ENCODE measurements around the gene CELF1.

CELF1 gene

DNA sequence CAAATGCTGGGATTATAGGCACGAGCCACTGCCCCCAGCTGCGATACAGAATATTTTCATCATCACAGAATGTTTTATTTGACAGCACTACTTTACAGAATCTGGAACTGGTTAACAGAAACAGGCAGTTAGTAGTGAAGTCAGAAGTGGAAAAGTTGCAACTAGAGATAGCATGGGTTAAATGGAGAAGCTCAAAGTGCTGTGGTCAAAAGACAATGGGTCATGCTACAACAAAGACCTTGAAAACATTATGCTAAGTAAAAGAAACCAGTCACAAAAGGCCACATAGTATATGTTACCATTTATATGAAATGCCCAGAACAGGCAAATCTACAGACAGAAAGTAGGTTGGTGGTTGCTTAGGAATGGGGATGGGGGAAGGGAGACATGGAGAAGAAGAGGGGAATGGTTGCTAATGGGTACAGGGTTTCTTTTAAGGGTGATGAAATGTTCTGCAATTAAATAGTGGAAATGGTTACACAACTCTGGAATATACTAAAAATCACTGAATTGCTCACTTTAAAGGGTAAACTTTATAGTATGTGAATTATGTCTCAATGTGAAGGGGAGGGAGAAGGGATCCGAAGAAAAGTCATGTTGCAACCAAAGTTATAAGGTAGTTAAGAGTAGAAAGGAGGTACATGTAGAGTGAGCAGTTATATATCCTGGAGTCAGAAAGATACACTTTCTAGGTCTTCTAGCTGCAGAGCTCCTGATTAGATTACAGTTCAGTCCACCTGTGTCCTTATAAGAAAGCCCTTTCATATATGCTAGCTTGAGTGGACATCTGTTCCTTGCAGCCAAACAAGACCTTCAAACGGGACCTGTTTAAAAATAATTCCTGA, 57.7 kb downstream of the CELF1 start:
- Histone ChIP-seq H3K9me3 (replicated peaks; ENCODE audit: low read length) (no peaks in the 10 kb centered on the region), H3K4me3 (ENCODE audit: low read length) (no peak overlapping the region), H3K4me2 (ENCODE audit: low read length) (no peak overlapping the region), H3K4me1 (ENCODE audit: control insufficient read depth, insufficient read depth, low read length) (peaks cover 12% of the 10 kb centered on the region), H3K27me3 (ENCODE audit: control insufficient read depth, insufficient read depth, low read length) (no peaks in the 10 kb centered on the region), H3K9ac (ENCODE audit: low read depth, low read length) (no peak overlapping the region), H3K36me3 (ENCODE audit: insufficient read depth, low read length) (peaks cover 43% of the 10 kb centered on the region)

DNA sequence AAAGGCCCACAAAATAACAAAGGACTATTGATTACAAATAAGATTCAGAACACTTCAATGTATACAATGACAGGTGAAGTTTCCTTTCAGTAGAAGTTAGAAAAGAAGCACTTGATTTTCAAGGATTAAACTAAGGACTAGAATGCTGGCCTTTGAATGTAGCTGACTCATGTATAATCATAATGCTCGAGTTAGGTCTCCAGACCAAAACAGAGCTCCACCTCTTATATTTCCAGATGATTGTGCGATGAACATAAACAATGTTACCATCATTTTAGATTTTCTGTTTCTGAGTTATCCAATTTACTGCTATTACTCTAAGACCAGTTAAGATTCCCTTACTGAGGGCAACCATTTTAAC, 63.6 kb downstream of the CELF1 start:
- Histone ChIP-seq H3K27me3 (ENCODE audit: control insufficient read depth, insufficient read depth, low read length) (no peaks in the 10 kb centered on the region), H3K9me3 (replicated peaks; ENCODE audit: low read length) (no peaks in the 10 kb centered on the region), H3K4me3 (ENCODE audit: low read length) (no peak overlapping the region), H3K9ac (ENCODE audit: low read depth, low read length) (no peak overlapping the region), H3K4me1 (ENCODE audit: control insufficient read depth, insufficient read depth, low read length) (peaks cover 8% of the 10 kb centered on the region), H3K36me3 (ENCODE audit: insufficient read depth, low read length) (peaks cover 54% of the 10 kb centered on the region), H3K4me2 (ENCODE audit: low read length) (no peak overlapping the region)

DNA sequence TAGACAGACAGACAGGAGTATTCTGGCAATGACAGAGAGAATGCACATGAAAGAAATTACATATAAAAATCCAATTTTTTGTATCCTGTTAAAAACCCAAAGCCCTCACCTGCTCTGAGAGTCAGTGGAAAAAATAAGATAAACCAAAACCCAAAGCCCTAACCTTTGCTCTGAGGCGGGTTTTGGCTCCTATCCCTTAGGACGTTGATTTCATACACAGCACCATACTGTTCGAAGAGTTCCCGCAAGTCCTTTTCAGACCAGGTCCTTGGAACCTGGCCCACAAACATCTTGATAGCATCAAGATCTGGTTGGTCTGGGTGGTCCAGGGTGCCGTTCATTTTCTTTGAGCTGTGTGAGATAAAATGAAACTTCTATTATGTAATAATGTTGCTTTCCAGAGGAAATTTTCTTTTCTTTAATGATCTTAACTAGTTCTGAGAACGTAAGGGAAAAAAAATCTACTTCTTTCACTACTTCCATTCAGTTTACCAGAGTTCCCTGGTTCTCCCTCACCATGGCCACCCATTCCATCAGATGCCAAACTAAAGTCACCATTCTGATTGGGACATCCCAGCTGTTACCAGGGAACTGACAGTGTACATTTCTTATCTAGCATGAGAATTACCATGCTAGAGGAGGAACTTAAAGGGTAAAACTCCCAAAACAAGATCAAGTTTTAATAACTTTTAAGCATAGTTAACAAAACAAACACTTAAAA, 64.1 kb downstream of the CELF1 start:
- Histone ChIP-seq H3K4me3 (ENCODE audit: low read length) (no peak overlapping the region), H3K9ac (ENCODE audit: low read depth, low read length) (no peak overlapping the region), H3K36me3 (ENCODE audit: insufficient read depth, low read length) (peaks cover 54% of the 10 kb centered on the region), H3K4me1 (ENCODE audit: control insufficient read depth, insufficient read depth, low read length) (peaks cover 8% of the 10 kb centered on the region), H3K4me2 (ENCODE audit: low read length) (no peak overlapping the region), H3K9me3 (replicated peaks; ENCODE audit: low read length) (no peaks in the 10 kb centered on the region), H3K27me3 (ENCODE audit: control insufficient read depth, insufficient read depth, low read length) (no peaks in the 10 kb centered on the region)

DNA sequence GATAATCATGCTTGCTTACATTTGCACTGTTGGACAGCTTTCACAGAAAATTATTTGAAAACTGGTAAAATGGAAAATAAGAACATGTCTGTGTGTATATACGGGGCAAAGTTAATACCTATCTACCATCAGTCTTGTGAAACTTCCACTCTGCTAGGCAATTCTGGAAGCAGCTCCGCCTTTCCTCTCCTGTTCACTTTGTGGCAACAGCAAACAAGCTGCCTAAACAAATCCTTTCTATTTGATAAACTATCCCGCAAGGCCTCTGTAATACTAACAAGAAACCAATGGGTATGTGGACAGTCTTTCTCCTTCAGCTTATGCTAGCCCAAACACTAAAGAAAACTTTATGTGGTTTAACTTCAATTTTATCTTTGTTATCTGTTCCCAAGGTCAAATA, 64.8 kb downstream of the CELF1 start:
- no peaks in the 10 kb centered on the region for H3K9me3 ChIP-seq (replicated peaks; ENCODE audit: low read length)
- H3K4me3 ChIP-seq (ENCODE audit: low read length): no peak overlapping the region
- peaks cover 8% of the 10 kb centered on the region for H3K4me1 ChIP-seq (ENCODE audit: control insufficient read depth, insufficient read depth, low read length)
- H3K36me3 ChIP-seq (ENCODE audit: insufficient read depth, low read length): peaks cover 58% of the 10 kb centered on the region
- no peaks in the 10 kb centered on the region for H3K27me3 ChIP-seq (ENCODE audit: control insufficient read depth, insufficient read depth, low read length)
- no peak overlapping the region for H3K4me2 ChIP-seq (ENCODE audit: low read length)
- no peak overlapping the region for H3K9ac ChIP-seq (ENCODE audit: low read depth, low read length)

DNA sequence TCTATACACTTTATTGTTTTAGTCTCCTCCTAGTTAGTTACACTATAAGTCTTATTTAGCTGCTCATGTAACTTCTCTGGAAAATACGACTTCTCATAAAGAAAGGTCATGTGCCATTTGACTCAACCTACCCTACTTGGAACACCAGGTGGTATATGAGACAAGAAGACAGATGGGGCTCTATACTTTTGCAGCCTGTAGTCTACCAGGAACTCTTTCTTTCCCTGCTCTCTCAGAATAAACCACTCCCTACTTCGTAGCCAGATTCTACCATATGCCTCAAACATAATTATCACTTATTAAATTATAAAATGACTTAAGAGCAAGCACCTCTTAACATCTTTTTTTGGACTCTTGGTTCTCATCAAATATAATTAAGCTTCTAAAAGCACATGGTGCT, 65.5 kb downstream of the CELF1 start:
- H3K36me3 ChIP-seq (ENCODE audit: insufficient read depth, low read length): peaks cover 62% of the 10 kb centered on the region
- H3K9ac ChIP-seq (ENCODE audit: low read depth, low read length): no peak overlapping the region
- H3K4me1 ChIP-seq (ENCODE audit: control insufficient read depth, insufficient read depth, low read length): peaks cover 8% of the 10 kb centered on the region
- no peaks in the 10 kb centered on the region for H3K27me3 ChIP-seq (ENCODE audit: control insufficient read depth, insufficient read depth, low read length)
- H3K9me3 ChIP-seq (replicated peaks; ENCODE audit: low read length): no peaks in the 10 kb centered on the region
- no peak overlapping the region for H3K4me2 ChIP-seq (ENCODE audit: low read length)
- H3K4me3 ChIP-seq (ENCODE audit: low read length): no peak overlapping the region

DNA sequence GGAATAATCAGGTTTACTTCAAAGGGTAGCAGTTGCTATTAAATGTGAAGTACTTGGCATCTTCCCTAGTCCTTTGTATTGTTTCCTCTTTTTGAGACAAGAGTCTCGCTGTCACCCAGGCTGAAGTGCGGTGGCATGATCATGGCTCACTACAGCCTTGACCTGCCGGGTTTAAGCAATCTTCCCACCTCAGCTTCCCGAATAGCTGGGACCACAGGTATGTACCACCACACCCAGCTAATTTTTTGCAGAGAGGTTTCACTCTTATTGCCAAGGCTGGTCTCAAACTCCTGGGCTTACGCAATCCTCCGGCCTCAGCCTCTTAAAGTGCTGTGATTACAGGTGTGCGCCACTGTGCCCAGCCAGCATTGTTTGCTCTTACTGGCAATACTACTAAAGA, 67.8 kb downstream of the CELF1 start:
- no peaks in the 10 kb centered on the region for H3K9me3 ChIP-seq (replicated peaks; ENCODE audit: low read length)
- no peaks in the 10 kb centered on the region for H3K27me3 ChIP-seq (ENCODE audit: control insufficient read depth, insufficient read depth, low read length)
- peaks cover 75% of the 10 kb centered on the region for H3K36me3 ChIP-seq (ENCODE audit: insufficient read depth, low read length)
- H3K4me3 ChIP-seq (ENCODE audit: low read length): no peak overlapping the region
- H3K4me1 ChIP-seq (ENCODE audit: control insufficient read depth, insufficient read depth, low read length): peaks cover 8% of the 10 kb centered on the region
- no peak overlapping the region for H3K9ac ChIP-seq (ENCODE audit: low read depth, low read length)
- no peak overlapping the region for H3K4me2 ChIP-seq (ENCODE audit: low read length)

DNA sequence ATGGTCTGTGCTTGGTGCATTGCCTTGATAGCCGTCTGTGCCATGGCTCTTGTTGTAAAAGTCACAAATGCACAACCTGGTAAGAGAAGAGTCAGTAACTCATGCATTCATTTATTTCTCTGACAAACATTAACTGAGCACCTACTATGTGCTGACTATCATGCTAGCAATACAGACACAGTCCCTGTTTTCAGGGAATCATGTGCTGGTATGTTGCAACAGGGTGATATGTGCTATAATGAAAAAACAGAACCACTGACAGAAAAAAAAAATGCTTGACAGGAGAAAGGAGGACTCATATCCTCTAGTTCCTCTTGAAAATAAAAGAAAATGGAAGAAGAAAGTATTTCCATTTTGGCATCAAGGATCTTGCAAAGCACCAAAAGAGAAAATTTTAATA, 69.5 kb downstream of the CELF1 start:
- Histone ChIP-seq H3K4me1 (ENCODE audit: control insufficient read depth, insufficient read depth, low read length) (peaks cover 5% of the 10 kb centered on the region), H3K36me3 (ENCODE audit: insufficient read depth, low read length) (peaks cover 83% of the 10 kb centered on the region), H3K9me3 (replicated peaks; ENCODE audit: low read length) (no peaks in the 10 kb centered on the region), H3K27me3 (ENCODE audit: control insufficient read depth, insufficient read depth, low read length) (no peaks in the 10 kb centered on the region), H3K4me2 (ENCODE audit: low read length) (no peak overlapping the region), H3K9ac (ENCODE audit: low read depth, low read length) (no peak overlapping the region), H3K4me3 (ENCODE audit: low read length) (no peak overlapping the region)

DNA sequence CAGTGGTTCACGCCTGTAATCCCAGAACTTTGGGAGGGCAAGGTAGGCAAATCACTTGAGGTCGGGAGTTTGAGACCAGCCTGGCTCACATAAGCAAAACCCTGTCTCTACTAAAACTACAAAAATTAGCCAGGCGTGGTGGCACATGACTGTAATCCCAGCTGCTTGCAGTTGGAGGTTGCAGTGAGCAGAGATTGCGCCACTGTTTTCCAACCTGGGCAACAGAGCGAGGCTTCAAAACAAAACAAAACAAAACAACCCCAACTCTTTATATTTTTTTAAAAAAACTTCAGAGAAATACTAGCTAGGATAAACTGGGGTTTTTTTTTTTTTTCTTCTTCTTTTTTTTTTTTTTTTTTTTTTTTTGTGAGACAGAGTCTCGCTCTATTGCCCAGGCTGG, 72.2 kb downstream of the CELF1 start:
- Histone ChIP-seq H3K4me1 (ENCODE audit: control insufficient read depth, insufficient read depth, low read length) (peaks cover 24% of the 10 kb centered on the region), H3K36me3 (ENCODE audit: insufficient read depth, low read length) (peaks cover 83% of the 10 kb centered on the region), H3K4me3 (ENCODE audit: low read length) (no peak overlapping the region), H3K9ac (ENCODE audit: low read depth, low read length) (no peak overlapping the region), H3K4me2 (ENCODE audit: low read length) (no peak overlapping the region), H3K9me3 (replicated peaks; ENCODE audit: low read length) (no peaks in the 10 kb centered on the region), H3K27me3 (ENCODE audit: control insufficient read depth, insufficient read depth, low read length) (no peaks in the 10 kb centered on the region)

DNA sequence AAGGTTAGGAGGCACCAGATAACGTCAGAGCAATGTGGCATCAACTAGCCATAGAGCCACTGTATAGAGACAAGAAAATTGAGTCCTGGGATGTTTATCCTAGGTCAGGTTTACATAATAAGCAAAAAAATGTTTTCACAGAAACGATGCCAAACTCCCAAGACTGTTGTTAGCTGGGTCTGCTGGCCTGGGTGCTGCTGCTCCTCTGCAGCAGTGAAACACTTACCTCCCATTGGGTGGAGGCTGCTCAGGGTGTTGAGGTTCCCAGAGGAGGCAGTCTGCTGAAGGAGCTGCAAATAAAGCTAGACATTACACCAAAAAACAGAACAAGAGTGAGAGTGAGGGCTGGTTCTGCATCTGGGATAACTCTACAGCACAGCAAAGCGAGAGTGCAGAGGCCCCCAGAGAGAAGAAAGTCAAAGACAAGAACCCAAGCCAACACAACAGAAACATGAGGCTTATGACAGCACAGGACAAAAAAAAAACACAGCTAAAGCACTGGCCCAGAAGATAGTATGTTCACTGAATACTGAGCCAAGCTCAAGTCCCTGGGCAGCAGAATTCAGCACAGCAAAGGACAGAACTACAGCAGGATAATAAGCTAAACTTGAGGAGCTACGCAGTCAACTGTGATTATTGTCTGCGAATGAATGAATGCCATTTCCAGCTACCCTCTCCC, 74.1 kb downstream of the CELF1 start:
- H3K36me3 ChIP-seq (ENCODE audit: insufficient read depth, low read length): peaks cover 87% of the 10 kb centered on the region
- H3K4me3 ChIP-seq (ENCODE audit: low read length): no peak overlapping the region
- H3K9ac ChIP-seq (ENCODE audit: low read depth, low read length): no peak overlapping the region
- H3K9me3 ChIP-seq (replicated peaks; ENCODE audit: low read length): no peaks in the 10 kb centered on the region
- H3K4me2 ChIP-seq (ENCODE audit: low read length): no peak overlapping the region
- no peaks in the 10 kb centered on the region for H3K27me3 ChIP-seq (ENCODE audit: control insufficient read depth, insufficient read depth, low read length)
- H3K4me1 ChIP-seq (ENCODE audit: control insufficient read depth, insufficient read depth, low read length): peaks cover 24% of the 10 kb centered on the region

DNA sequence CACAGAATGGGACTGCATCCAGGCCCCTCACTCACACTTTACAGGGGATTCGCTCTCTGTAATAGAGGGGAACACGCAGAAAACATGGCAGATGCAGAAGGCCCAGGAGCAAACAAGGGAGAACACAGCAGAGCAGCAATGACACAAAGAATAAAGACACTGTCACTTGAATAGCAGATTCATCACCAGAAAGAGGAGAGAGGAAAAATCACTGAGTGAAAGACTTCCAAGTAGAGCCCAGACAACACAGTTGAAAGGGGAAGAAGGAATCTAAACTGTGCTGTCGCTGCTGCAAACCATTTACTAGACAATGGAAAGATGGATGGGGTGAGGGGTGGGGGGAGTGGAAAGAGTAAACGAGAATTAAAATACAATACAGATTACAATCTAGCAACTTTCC, 75.2 kb downstream of the CELF1 start:
- H3K36me3 ChIP-seq (ENCODE audit: insufficient read depth, low read length): peaks cover 86% of the 10 kb centered on the region
- no peaks in the 10 kb centered on the region for H3K27me3 ChIP-seq (ENCODE audit: control insufficient read depth, insufficient read depth, low read length)
- no peak overlapping the region for H3K9ac ChIP-seq (ENCODE audit: low read depth, low read length)
- no peaks in the 10 kb centered on the region for H3K9me3 ChIP-seq (replicated peaks; ENCODE audit: low read length)
- no peak overlapping the region for H3K4me3 ChIP-seq (ENCODE audit: low read length)
- H3K4me1 ChIP-seq (ENCODE audit: control insufficient read depth, insufficient read depth, low read length): peaks cover 24% of the 10 kb centered on the region
- no peak overlapping the region for H3K4me2 ChIP-seq (ENCODE audit: low read length)

DNA sequence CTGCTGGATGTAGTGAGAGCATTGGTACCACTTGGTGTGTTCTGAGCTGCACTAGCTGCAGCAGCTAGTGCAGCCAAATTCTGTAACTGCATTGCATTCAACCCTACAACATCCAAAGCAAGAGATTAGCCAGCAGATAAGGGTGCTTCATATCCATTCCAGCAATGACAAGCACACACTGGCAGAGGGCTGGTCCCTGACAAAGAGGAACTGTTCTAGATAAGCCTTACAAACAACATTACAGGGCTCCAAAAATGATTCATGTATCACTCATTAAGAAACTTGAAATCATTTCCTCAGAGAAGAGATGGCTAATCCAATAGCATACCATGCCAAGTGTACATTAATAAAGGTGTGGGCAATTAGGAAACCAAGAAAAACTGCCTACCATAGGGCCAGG, 75.6 kb downstream of the CELF1 start:
- no peaks in the 10 kb centered on the region for H3K27me3 ChIP-seq (ENCODE audit: control insufficient read depth, insufficient read depth, low read length)
- peaks cover 24% of the 10 kb centered on the region for H3K4me1 ChIP-seq (ENCODE audit: control insufficient read depth, insufficient read depth, low read length)
- H3K9me3 ChIP-seq (replicated peaks; ENCODE audit: low read length): no peaks in the 10 kb centered on the region
- no peak overlapping the region for H3K4me3 ChIP-seq (ENCODE audit: low read length)
- H3K4me2 ChIP-seq (ENCODE audit: low read length): no peak overlapping the region
- peaks cover 86% of the 10 kb centered on the region for H3K36me3 ChIP-seq (ENCODE audit: insufficient read depth, low read length)
- no peak overlapping the region for H3K9ac ChIP-seq (ENCODE audit: low read depth, low read length)
